Activated CD8-positive, alpha-beta memory T cell treated with anti-CD3 and anti-CD28 coated beads, Interleukin-2, amount 10 ng/mL, durations not matched to agents 7 days and 5 days (primary cell): ENCODE data around the gene PCDHGA5. TPM values are rescaled to one million over a fixed set of nuclear protein-coding genes. Genes with fewer than 3 reads are reported as not detected.
"Not testable (repeated sequence)": the region's sequence is repeated elsewhere in the genome, so short reads cannot be mapped to it uniquely, and the experiment has no call there.

Experiments
- ATAC-seq: fragments of 150-1000 bp; cut with Tn5 transposase; one replicate; pipeline ENCODE4 v1.10.0; 2021; ENCODE audit warnings: moderate library complexity
- CTCF ChIA-PET: fragments of 350-600 bp; sonication (Branson Sonifier 250); formaldehyde crosslinking; loops from one replicate; lab custom pipeline; 2021; ENCODE audit warnings: antibody characterized with exemption; lab: Charles Lee
- DNase-seq: peaks from one replicate; pipeline ENCODE4 v3.0.0-alpha.2; 2020
- H3K27ac Mint-ChIP-seq: one replicate; pipeline ENCODE4 v1.8.0; 2021; ENCODE audit warnings: mild to moderate bottlenecking, mixed read lengths
- H3K27me3 Mint-ChIP-seq: one replicate; pipeline ENCODE4 v1.8.0; 2021; ENCODE audit warnings: mixed read lengths
- H3K36me3 Mint-ChIP-seq: one replicate; pipeline ENCODE4 v1.8.0; 2021; ENCODE audit warnings: mild to moderate bottlenecking, mixed read lengths
- H3K4me1 Mint-ChIP-seq: one replicate; pipeline ENCODE4 v1.8.0; 2021; ENCODE audit warnings: mixed read lengths
- H3K4me3 Mint-ChIP-seq: one replicate; pipeline ENCODE4 v1.8.0; 2021; ENCODE audit warnings: mild to moderate bottlenecking, moderate library complexity, mixed read lengths
- H3K9me3 Mint-ChIP-seq: one replicate; pipeline ENCODE4 v1.8.0; 2022; ENCODE audit warnings: low read depth, mixed read lengths
- total RNA-seq, 2 experiments: library from RNA; stranded (reverse); gene quantifications; one replicate each; pipeline ENCODE4 v1.2.3, GENCODE V29; 2021

The PCDHGA5 gene
- total RNA-seq, 2 experiments from 2014 or later: 0.09 to 0.12 TPM

DNA sequence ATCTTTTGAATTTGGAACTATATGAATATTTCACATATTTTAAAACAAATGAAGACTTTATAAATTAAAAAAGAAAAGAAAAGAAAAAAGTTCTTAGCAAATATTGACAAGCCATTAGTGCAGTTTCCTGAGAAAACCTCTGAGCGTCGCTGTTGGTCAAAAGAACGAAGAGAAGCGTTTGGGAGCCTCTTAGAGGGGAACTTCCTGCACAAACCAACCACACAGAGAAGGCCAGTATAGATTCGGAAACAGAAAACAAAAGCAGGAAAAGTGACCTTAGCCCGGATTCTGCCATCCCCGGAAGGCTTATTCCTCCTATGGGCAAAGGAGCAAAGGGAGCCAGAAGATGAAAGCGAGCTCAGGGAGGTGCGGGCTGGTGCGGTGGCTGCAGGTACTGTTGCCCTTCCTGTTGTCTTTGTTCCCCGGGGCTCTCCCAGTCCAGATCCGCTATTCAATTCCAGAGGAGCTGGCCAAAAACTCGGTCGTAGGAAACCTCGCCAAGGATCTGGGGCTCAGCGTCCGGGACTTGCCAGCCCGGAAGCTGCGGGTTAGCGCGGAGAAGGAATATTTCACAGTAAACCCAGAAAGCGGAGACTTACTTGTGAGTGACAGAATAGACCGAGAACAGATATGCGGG, 4.1 kb upstream of the PCDHGA5 start, which contains the start of gene PCDHGB2:
Gene PCDHGB2 (plus strand): TSS at position 205 of the 637 bp plus-strand sequence. CDS start 142 bp downstream, at position 347.
- Mint-ChIP-seq H3K27me3 (peaks cover 69% of the 10 kb centered on the region), H3K4me1 (peaks cover 2% of the 10 kb centered on the region), H3K36me3 (peaks cover 15% of the 10 kb centered on the region), H3K9me3 (peaks cover 15% of the 10 kb centered on the region), H3K4me3 (peak within 1 kb of the TSS; percentile 75), H3K27ac (peak within 1 kb of the TSS; percentile 6)
- no peak for DNase-seq
- CTCF ChIA-PET: interaction anchor here (0.5 to 1.9 kb wide), 6 partner anchors 61 to 276 kb away, joined by 3 to 7 read pairs (median 4); partner anchors contain the start of gene PCDHGA11
- ATAC-seq: no peak

DNA sequence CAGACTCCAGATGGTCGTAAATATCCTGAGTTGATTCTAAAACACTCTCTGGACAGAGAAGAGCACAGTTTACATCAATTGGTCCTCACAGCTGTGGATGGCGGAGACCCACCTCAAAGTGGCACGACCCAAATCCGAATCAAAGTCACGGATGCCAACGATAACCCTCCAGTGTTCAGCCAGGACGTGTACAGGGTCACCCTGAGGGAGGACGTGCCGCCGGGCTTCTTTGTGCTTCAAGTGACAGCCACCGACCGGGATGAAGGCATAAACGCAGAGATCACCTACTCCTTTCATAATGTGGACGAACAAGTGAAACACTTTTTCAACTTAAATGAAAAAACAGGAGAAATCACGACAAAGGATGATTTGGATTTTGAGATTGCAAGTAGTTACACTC, 3.3 kb upstream of the PCDHGA5 start:
- CTCF ChIA-PET: interaction anchor here (1.7 to 1.9 kb wide), 2 partner anchors 203 to 207 kb away, joined by 6 to 7 read pairs; no protein-coding TSS in a partner anchor
- Mint-ChIP-seq H3K9me3 (peaks cover 17% of the 10 kb centered on the region), H3K27ac (no peak overlapping the region), H3K36me3 (peaks cover 15% of the 10 kb centered on the region), H3K27me3 (peaks cover 70% of the 10 kb centered on the region), H3K4me3 (peak overlapping the region; percentile 75), H3K4me1 (peaks cover 2% of the 10 kb centered on the region)
- DNase-seq (no peak), ATAC-seq (no peak)

DNA sequence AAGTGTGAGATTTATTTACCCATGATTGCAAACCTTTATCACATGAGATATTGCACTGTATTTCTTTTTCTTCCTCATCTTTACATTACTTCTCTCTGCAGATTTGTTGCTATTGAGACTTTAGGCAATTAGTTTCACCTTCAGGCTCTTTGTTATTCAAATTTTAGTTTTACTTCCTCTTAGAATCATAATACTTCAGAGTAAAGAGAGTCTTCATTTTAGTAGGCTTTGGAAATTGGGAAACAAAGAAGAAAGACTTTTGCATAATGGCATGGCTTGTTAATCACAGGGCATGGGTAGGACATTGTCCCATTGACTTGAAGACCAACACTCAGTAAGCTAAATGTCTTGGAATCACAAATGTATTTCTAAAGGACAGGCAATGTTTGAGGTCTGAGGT, 1.2 kb upstream of the PCDHGA5 start:
- ATAC-seq: no peak
- Mint-ChIP-seq H3K4me1 (peaks cover 2% of the 10 kb centered on the region), H3K9me3 (peaks cover 15% of the 10 kb centered on the region), H3K27ac (no peak overlapping the region), H3K4me3 (no peak overlapping the region), H3K36me3 (peaks cover 15% of the 10 kb centered on the region), H3K27me3 (peaks cover 70% of the 10 kb centered on the region)
- CTCF ChIA-PET: interaction anchor here (1.6 kb wide), 1 partner anchor 59 kb away, joined by 4 read pairs; the partner anchor contains the start of gene PCDHGA11
- DNase-seq: no peak

DNA sequence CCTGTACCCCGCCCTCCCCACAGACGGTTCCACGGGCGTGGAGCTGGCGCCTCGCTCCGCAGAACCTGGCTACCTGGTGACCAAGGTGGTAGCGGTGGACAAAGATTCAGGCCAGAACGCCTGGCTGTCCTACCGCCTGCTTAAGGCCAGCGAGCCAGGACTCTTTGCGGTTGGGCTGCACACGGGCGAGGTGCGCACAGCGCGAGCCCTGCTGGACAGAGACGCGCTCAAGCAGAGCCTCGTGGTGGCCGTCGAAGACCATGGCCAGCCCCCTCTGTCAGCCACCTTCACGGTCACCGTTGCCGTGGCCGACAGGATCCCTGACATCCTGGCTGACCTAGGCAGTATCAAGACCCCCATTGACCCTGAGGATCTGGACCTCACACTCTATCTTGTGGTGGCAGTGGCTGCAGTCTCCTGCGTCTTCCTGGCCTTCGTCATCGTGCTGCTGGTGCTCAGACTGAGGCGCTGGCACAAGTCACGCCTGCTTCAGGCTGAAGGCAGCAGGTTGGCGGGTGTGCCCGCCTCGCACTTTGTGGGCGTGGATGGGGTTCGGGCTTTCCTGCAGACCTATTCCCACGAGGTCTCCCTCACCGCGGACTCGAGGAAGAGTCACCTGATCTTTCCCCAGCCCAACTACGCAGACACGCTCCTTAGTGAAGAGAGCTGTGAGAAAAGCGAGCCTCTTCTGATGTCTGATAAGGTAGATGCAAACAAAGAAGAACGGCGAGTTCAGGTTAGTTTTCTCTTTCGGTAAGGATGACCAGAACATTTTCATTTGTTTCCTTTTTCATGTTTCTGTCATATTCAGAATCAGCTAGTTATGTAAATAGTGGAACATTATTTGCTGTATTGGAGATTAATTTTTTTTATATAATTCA, 2.3 kb downstream of the PCDHGA5 start:
- Mint-ChIP-seq H3K36me3 (peaks cover 5% of the 10 kb centered on the region), H3K27ac (no peak overlapping the region), H3K4me3 (no peak overlapping the region), H3K4me1 (peaks cover 2% of the 10 kb centered on the region), H3K27me3 (peaks cover 77% of the 10 kb centered on the region), H3K9me3 (peaks cover 13% of the 10 kb centered on the region)
- ATAC-seq: no peak
- CTCF ChIA-PET: interaction anchor here (0.7 kb wide), 1 partner anchor 189 kb away, joined by 3 read pairs; the partner anchor contains the start of gene PCDHB8
- DNase-seq: no peak

DNA sequence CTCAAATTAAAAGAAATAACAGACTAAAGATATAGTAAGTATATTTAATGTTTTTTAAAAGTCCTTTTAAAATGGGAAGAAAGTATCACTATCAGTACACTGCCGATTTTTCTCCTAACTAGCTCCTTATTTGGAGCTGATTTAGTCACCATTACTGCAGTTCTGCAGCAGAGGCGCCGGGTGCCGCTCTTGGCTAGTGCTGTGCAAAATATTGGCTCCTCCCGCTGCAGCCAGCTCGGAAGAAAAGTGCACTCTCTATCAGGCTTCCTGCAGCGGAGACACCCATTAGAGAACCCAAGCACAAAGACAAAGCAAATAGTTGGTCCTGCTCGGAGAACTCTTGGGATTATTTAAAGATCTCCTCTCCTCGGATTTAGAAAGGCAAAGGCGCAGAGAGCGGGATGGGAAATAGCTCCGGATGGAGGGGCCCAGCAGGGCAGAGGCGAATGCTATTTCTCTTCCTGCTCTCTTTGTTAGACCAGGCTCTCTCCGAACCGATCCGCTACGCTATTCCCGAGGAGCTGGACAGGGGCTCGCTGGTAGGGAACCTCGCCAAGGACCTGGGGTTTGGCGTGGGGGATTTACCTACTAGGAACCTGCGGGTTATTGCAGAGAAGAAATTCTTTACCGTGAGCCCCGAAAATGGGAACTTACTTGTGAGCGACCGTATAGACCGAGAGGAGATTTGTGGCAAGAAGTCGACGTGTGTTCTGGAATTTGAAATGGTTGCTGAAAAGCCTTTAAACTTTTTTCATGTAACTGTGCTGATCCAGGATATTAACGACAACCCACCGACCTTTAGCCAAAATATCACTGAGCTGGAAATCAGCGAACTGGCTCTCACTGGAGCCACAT, 6.3 kb downstream of the PCDHGA5 start, which contains the start of gene PCDHGB3:
Gene PCDHGB3 (plus strand): TSS at position 249 of the 855 bp plus-strand sequence. CDS start 153 bp downstream, at position 402.
- CTCF ChIA-PET: interaction anchor here (0.7 to 2.0 kb wide), 13 partner anchors 9 to 284 kb away, joined by 3 to 13 read pairs (median 4); partner anchors contain the start of genes PCDHGA10, PCDHGA12, PCDHGA4 and PCDHGA9
- no peaks in the 10 kb centered on the region for H3K36me3 Mint-ChIP-seq
- ATAC-seq: no peak
- H3K27ac Mint-ChIP-seq: no peak within 1 kb of the TSS
- peak within 1 kb of the TSS; percentile 40 for H3K4me3 Mint-ChIP-seq
- H3K4me1 Mint-ChIP-seq: peaks cover 2% of the 10 kb centered on the region
- H3K27me3 Mint-ChIP-seq: peaks cover 71% of the 10 kb centered on the region
- peaks cover 17% of the 10 kb centered on the region for H3K9me3 Mint-ChIP-seq
- no peak for DNase-seq

DNA sequence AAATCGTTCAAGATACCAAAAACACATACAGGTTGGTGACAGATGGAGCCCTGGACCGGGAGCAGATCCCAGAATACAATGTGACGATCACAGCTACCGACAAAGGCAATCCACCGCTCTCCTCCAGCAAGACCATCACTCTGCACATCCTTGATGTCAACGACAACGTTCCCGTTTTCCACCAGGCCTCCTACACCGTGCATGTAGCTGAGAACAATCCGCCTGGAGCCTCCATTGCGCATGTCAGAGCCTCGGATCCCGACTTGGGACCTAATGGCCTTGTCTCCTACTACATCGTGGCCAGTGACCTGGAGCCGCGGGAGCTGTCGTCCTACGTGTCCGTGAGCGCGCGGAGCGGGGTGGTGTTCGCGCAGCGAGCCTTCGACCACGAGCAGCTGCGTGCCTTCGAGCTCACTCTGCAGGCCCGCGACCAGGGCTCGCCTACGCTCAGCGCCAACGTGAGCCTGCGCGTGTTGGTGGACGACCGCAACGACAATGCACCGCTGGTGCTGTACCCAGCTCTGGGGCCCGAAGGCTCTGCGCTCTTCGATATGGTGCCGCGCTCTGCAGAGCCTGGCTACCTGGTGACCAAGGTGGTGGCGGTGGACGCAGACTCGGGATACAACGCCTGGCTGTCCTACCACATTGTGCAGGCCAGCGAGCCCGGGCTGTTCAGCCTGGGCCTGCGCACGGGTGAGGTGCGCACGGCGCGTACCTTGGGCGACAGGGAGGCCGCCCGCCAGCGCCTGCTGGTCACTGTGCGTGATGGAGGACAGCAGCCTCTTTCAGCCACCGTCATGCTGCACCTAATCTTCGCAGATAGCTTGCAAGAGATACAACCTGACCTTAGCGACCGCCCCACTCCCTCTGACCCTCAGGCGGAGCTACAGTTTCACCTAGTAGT, 7.9 kb downstream of the PCDHGA5 start:
- Mint-ChIP-seq H3K9me3 (peaks cover 20% of the 10 kb centered on the region), H3K4me1 (peaks cover 2% of the 10 kb centered on the region), H3K27me3 (peaks cover 64% of the 10 kb centered on the region)

DNA sequence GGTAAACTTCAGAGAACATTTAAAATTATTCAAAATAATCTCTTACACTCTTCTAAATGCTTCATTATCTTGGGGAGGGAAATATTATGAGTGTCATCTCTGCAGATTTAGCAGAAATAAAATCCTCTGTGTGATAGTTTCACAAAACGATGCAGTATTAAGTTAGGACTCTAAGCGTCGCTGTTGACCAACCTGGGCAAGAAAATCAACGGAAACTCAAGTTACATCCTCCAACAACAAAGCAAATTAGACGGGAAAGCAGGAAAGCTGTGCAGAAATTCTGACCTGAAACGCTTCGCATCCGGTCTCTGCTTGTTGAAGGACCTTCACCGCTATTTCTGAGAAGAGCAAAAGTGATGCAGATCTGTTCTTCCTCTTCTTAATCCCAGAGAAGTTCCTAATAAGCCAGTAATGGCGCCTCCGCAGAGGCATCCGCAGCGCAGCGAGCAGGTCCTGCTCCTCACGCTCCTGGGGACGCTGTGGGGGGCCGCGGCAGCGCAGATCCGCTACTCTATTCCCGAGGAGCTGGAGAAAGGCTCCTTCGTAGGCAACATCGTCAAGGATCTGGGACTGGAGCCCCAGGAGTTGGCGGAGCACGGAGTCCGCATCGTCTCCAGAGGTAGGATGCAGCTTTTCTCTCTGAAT, 9.8 kb downstream of the PCDHGA5 start, which contains the start of gene PCDHGA6:
Gene PCDHGA6 (plus strand): TSS at position 219 of the 645 bp plus-strand sequence. CDS start 193 bp downstream, at position 412.
- Mint-ChIP-seq H3K27ac (no peak within 1 kb of the TSS), H3K4me3 (no peak within 1 kb of the TSS), H3K9me3 (peaks cover 24% of the 10 kb centered on the region), H3K27me3 (peaks cover 53% of the 10 kb centered on the region), H3K4me1 (peaks cover 2% of the 10 kb centered on the region), H3K36me3 (no peaks in the 10 kb centered on the region)
- DNase-seq (no peak), ATAC-seq (no peak)
- CTCF ChIA-PET: interaction anchor here (1.7 kb wide), 1 partner anchor 56 kb away, joined by 4 read pairs; the partner anchor contains the start of gene PCDHGA12

More for the DNA sequence above, 7.9 kb downstream of the PCDHGA5 start:
- CTCF ChIA-PET: interaction anchor here (1.0 to 1.8 kb wide), 3 partner anchors 9 to 50 kb away, joined by 3 to 5 read pairs (median 4); partner anchors contain the start of gene PCDHGA11
- Mint-ChIP-seq H3K27ac (no peak overlapping the region), H3K36me3 (no peaks in the 10 kb centered on the region), H3K4me3 (no peak overlapping the region)
- ATAC-seq (no peak), DNase-seq (no peak)

DNA sequence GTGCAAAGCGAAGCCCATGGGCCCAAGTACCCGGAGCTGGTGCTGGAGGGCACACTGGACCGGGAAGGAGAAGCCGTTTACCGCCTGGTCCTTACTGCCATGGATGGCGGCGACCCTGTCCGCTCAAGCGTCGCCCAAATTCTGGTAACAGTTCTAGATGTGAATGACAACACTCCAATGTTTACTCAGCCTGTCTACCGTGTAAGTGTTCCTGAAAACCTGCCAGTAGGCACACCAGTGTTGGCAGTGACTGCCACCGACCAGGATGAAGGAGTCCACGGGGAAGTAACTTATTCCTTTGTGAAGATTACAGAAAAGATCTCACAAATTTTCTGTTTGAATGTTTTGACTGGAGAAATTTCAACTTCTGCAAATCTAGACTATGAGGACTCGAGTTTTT, 10.7 kb downstream of the PCDHGA5 start:
- H3K27me3 Mint-ChIP-seq: peaks cover 54% of the 10 kb centered on the region
- ATAC-seq: no peak
- no peak overlapping the region for H3K4me3 Mint-ChIP-seq
- no peak for DNase-seq
- peaks cover 2% of the 10 kb centered on the region for H3K4me1 Mint-ChIP-seq
- H3K9me3 Mint-ChIP-seq: peaks cover 25% of the 10 kb centered on the region
- H3K36me3 Mint-ChIP-seq: no peaks in the 10 kb centered on the region
- no peak overlapping the region for H3K27ac Mint-ChIP-seq
- CTCF ChIA-PET: interaction anchor here (1.7 kb wide), 1 partner anchor 55 kb away, joined by 4 read pairs; the partner anchor contains the start of gene PCDHGA12

DNA sequence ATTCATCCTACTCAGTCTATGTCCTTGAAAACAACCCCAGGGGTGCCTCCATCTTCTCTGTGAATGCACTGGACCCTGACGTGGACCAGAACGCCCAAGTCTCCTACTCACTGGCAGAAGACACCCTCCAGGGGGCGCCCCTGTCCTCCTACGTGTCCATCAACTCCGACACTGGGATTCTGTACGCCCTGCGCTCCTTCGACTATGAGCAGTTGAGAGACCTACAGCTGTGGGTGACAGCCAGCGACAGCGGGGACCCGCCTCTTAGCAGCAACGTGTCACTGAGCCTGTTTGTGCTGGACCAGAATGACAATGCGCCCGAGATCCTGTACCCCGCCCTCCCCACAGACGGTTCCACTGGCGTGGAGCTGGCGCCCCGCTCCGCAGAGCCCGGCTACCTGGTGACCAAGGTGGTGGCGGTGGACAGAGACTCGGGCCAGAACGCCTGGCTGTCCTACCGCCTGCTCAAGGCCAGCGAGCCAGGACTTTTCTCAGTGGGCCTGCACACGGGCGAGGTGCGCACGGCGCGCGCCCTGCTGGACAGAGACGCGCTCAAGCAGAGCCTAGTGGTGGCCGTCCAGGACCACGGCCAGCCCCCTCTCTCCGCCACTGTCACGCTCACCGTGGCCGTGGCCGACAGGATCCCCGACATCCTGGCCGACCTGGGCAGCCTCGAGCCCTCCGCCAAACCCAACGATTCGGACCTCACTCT, 11.6 kb downstream of the PCDHGA5 start:
- ATAC-seq, CTCF ChIA-PET, H3K4me1 Mint-ChIP-seq, H3K27ac Mint-ChIP-seq, H3K4me3 Mint-ChIP-seq, DNase-seq, H3K36me3 Mint-ChIP-seq: not testable (repeated sequence)
- Mint-ChIP-seq H3K9me3 (peaks cover 25% of the 10 kb centered on the region), H3K27me3 (peaks cover 49% of the 10 kb centered on the region)

DNA sequence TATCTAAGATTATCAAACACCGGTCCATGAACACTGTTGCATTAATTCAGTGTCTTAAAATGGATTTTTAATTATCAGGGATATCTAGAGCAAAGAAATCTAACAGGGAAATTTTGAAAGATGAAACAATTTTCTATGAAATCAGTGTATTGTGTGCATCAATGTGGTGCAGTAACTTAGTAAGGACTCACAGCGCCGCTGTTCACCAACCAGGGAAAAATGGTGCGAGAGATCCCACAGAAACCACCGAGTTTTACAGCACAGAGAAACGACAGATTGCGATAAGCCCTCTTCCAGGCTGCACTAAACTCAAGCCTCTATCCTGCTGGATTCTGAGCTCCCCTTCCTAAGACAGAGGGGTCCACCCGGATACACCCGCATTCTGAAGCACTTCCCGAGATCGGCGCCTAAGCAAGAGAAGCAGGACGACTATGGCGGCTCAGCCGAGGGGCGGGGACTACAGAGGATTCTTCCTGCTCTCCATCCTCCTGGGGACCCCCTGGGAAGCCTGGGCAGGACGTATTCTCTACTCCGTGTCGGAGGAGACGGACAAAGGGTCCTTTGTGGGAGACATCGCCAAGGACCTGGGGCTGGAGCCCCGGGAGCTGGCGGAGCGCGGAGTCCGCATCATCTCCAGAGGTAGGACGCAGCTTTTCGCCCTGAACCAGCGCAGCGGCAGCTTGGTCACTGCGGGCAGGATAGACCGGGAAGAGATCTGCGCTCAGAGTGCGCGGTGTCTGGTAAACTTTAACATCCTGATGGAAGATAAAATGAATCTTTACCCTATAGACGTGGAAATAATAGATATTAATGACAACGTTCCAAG, 18.7 kb downstream of the PCDHGA5 start, which contains the start of gene PCDHGA7:
Gene PCDHGA7 (plus strand): TSS at position 274 of the 826 bp plus-strand sequence. CDS start 158 bp downstream, at position 432.
- H3K27me3 Mint-ChIP-seq: peaks cover 57% of the 10 kb centered on the region
- peaks cover 2% of the 10 kb centered on the region for H3K36me3 Mint-ChIP-seq
- ATAC-seq (no peak), DNase-seq (no peak)
- peaks cover 7% of the 10 kb centered on the region for H3K9me3 Mint-ChIP-seq
- H3K4me3 Mint-ChIP-seq: no peak within 1 kb of the TSS
- no peaks in the 10 kb centered on the region for H3K4me1 Mint-ChIP-seq
- CTCF ChIA-PET: interaction anchor here (0.9 kb wide), 1 partner anchor 13 kb away, joined by 3 read pairs; no protein-coding TSS in a partner anchor
- H3K27ac Mint-ChIP-seq: peak within 1 kb of the TSS; percentile 28
